Measurements from ENCODE around the gene TYK2.
"Not testable (repeated sequence)": the region's sequence is repeated elsewhere in the genome, so short reads cannot be mapped to it uniquely, and the experiment has no call there.

TYK2 gene

GRCh38 chr19:10380313-10381102, at the start of gene TYK2:
Gene TYK2, minus strand, starts transcription at chr19:10380572. Its CDS starts 2,166 bp downstream, at chr19:10378406.
- DNase-seq = peak; percentile 94 to 95

GRCh38 chr19:10428996-10429381, 48.6 kb upstream of the TYK2 start:
- no peak for DNase-seq

- DNase-seq = no peak
Measured at GRCh38 chr19:10427169-10427568, 46.8 kb upstream of the TYK2 start.

GRCh38 chr19:10424011-10424637, 43.8 kb upstream of the TYK2 start:
- peak; percentile 49 to 67 for DNase-seq

GRCh38 chr19:10422846-10423245, 42.5 kb upstream of the TYK2 start:
- no peak for DNase-seq

GRCh38 chr19:10422046-10422461, 41.7 kb upstream of the TYK2 start:
- DNase-seq = no peak

- DNase-seq = no peak
Measured at GRCh38 chr19:10421240-10422045, 41.1 kb upstream of the TYK2 start.

- peak; percentile 45 to 47 for DNase-seq
Measured at GRCh38 chr19:10420444-10421239, 40.3 kb upstream of the TYK2 start, which contains the start of gene PDE4A. Gene PDE4A, plus strand, starts transcription at chr19:10420538. Its CDS starts 227 bp downstream, at chr19:10420765.

GRCh38 chr19:10419646-10420443, 39.5 kb upstream of the TYK2 start:
- peak in 1 of 2 experiments; percentile 39 for DNase-seq

- peak in 1 of 2 experiments; percentile 65 for DNase-seq
Measured at GRCh38 chr19:10419200-10419645, 38.9 kb upstream of the TYK2 start.

GRCh38 chr19:10418485-10419199, 38.3 kb upstream of the TYK2 start:
- no peak for DNase-seq

- DNase-seq = no peak
Measured at GRCh38 chr19:10418235-10418484, 37.8 kb upstream of the TYK2 start.

GRCh38 chr19:10417541-10418234, 37.3 kb upstream of the TYK2 start:
- DNase-seq = no peak

GRCh38 chr19:10416380-10417257, 36.2 kb upstream of the TYK2 start:
- DNase-seq = peak; percentile 90 to 92

GRCh38 chr19:10416083-10416379, 35.7 kb upstream of the TYK2 start:
- DNase-seq = no peak

- no peak for DNase-seq
Measured at GRCh38 chr19:10412257-10412977, 32.0 kb upstream of the TYK2 start.

GRCh38 chr19:10411224-10411623, 30.9 kb upstream of the TYK2 start:
- DNase-seq = not testable (repeated sequence)

- peak in 1 of 2 experiments; percentile 77 for DNase-seq
Measured at GRCh38 chr19:10408511-10409283, 28.3 kb upstream of the TYK2 start.

All from stimulated activated CD4-positive, alpha-beta T cell treated with anti-CD3 and anti-CD28 coated beads, Interleukin-4, amount 100 ng/mL, for 4 hours (primary cell).